HepG2 (cell line): Measurements from ENCODE around the gene MAN2B2. TPM values are rescaled to one million over a fixed set of nuclear protein-coding genes. Genes with fewer than 3 reads are reported as not detected.

ENCODE experiments used
- ATAC-seq: fragments of 200-7000 bp; cut with Tn5 transposase; 3 replicates; pipeline ENCODE4 v1.9.1; 2020; ENCODE audit warnings: mild to moderate bottlenecking, moderate library complexity
- Bru-seq: library from RNA; stranded (reverse); fragments of 400-500 nt; gene quantifications from one replicate; lab custom pipeline; 2021; lab: Mats Ljungman, UMichigan
- BruChase-seq, 2 experiments: library from RNA; stranded (reverse); fragments of 400-500 nt; gene quantifications; one replicate each; lab custom pipeline; 2021; lab: Mats Ljungman, UMichigan
- BruUV-seq: library from RNA; stranded (reverse); fragments of 400-500 nt; replicated peaks from 2 replicates; lab custom pipeline; 2021; lab: Mats Ljungman, UMichigan
- CTCF ChIA-PET: fragments of 300-600 bp; formaldehyde crosslinking; extraction: SDS; loops from one replicate; lab custom pipeline; 2021; ENCODE audit warnings: low total read pairs, inconsistent platforms, low intra/inter-chr PET ratio; lab: Yijun Ruan, JAX
- POLR2A ChIA-PET: fragments of 350-600 bp; sonication (Branson Sonifier 250); formaldehyde crosslinking; loops from one replicate; lab custom pipeline; 2020; ENCODE audit warnings: antibody characterized with exemption, inconsistent platforms; lab: Yijun Ruan, JAX
- DNase-seq: peaks from one replicate; pipeline ENCODE4 v3.0.0-alpha.2; 2015; ENCODE audit warnings: low spot score
- FAIRE-seq: peaks from 3 replicates; lab custom pipeline; 2011; peaks lifted over from hg19 to GRCh38; lab: Jason Lieb, UNC
- H2AFZ ChIP-seq: one replicate; pipeline ENCODE4 v1.6.1; 2011; ENCODE audit warnings: low read length, inconsistent platforms
- H3K27ac ChIP-seq: fragments of 300-600 bp; 3 replicates; pipeline ENCODE4 v1.8.0; 2011; ENCODE audit warnings: mixed run types, mild to moderate bottlenecking, mixed read lengths, low read length, inconsistent platforms; ENCODE audit not compliant: insufficient read depth; ENCODE audit errors: extremely low read length
- H3K27me3 ChIP-seq, 2 experiments: fragments of 200-600 bp in 1 of 2; 2 replicates in 1 of 2; 3 replicates in 1 of 2; pipeline versions ENCODE4 v1.6.0 to v1.8.0; 2011; ENCODE audit warnings: low read length in 2 of 2, mild to moderate bottlenecking in 2 of 2, moderate library complexity in 2 of 2, inconsistent platforms in 1 of 2; ENCODE audit not compliant: insufficient read depth in 2 of 2, control insufficient read depth in 1 of 2
- H3K36me3 ChIP-seq, 2 experiments: fragments of 200-600 bp in 1 of 2; replicated peaks in 1 of 2; 2 replicates in 1 of 2; 3 replicates in 1 of 2; pipeline versions ENCODE4 v1.5.1 to v1.8.0; 2011; ENCODE audit warnings: low read length in 2 of 2, inconsistent platforms in 1 of 2; ENCODE audit not compliant: insufficient read depth in 2 of 2, control insufficient read depth in 1 of 2
- H3K4me1 ChIP-seq: 2 replicates; pipeline ENCODE4 v1.5.1; 2012; ENCODE audit warnings: low read length, inconsistent platforms; ENCODE audit not compliant: insufficient read depth
- H3K4me2 ChIP-seq: 2 replicates; pipeline ENCODE4 v1.6.0; 2011; ENCODE audit warnings: low read depth, low read length, inconsistent platforms
- H3K4me3 ChIP-seq, 3 experiments: fragments of 200-600 bp in 1 of 3; sonication (generic), shearing (Covaris generic) in 1 of 3; replicated peaks in 1 of 3; 2 replicates each; pipeline ENCODE4 v1.5.1; 2011 to 2016; ENCODE audit warnings: low read length in 3 of 3, inconsistent platforms in 2 of 3, low read depth in 2 of 3, mild to moderate bottlenecking in 2 of 3, control low read depth in 1 of 3, mixed read lengths in 1 of 3; ENCODE audit not compliant: insufficient read depth in 1 of 3
- H3K79me2 ChIP-seq: one replicate; pipeline ENCODE4 v1.6.1; 2011; ENCODE audit warnings: low read length, inconsistent platforms; ENCODE audit not compliant: insufficient read depth
- H3K9ac ChIP-seq: 2 replicates; pipeline ENCODE4 v1.6.0; 2011; ENCODE audit warnings: mild to moderate bottlenecking, low read depth, low read length, inconsistent platforms; ENCODE audit not compliant: insufficient read depth
- H3K9me3 ChIP-seq: 2 replicates; pipeline ENCODE4 v1.5.1; 2012; ENCODE audit warnings: mild to moderate bottlenecking, low read length
- H4K20me1 ChIP-seq: 2 replicates; pipeline ENCODE4 v1.6.0; 2011; ENCODE audit warnings: inconsistent platforms, mild to moderate bottlenecking, low read length, moderate library complexity; ENCODE audit not compliant: insufficient read depth
- CENPBD1 ChIP-seq: sonication (generic); formaldehyde crosslinking; IDR thresholded peaks from 2 replicates; pipeline ENCODE4 v1.8.0; 2022; ENCODE audit warnings: missing genetic modification reagents, low read depth, mild to moderate bottlenecking, borderline replicate concordance
- HNF1A ChIP-seq, 2 experiments: sonication (generic) in 1 of 2; formaldehyde crosslinking in 1 of 2; IDR thresholded peaks; 2 replicates each; pipeline versions ENCODE4 v1.4.0 to v1.6.1; 2016 to 2020; ENCODE audit warnings: borderline replicate concordance in 1 of 2, low read depth in 1 of 2, mild to moderate bottlenecking in 1 of 2, missing genetic modification reagents in 1 of 2
- NFKB2 ChIP-seq: sonication (generic); formaldehyde crosslinking; IDR thresholded peaks from 2 replicates; pipeline ENCODE4 v1.4.0; 2020; ENCODE audit warnings: missing genetic modification reagents, borderline replicate concordance
- PRMT3 ChIP-seq: sonication (generic); formaldehyde crosslinking; IDR thresholded peaks from 2 replicates; pipeline ENCODE4 v1.8.1; 2022; ENCODE audit warnings: low read depth, mild to moderate bottlenecking, moderate library complexity, missing genetic modification reagents, borderline replicate concordance
- RORA ChIP-seq: sonication (generic); formaldehyde crosslinking; IDR thresholded peaks from 2 replicates; pipeline ENCODE4 v1.5.0; 2020; ENCODE audit warnings: mild to moderate bottlenecking, missing genetic modification reagents, moderate library complexity
- TAF15 ChIP-seq: fragments of 200-400 bp; formaldehyde crosslinking; IDR thresholded peaks from one replicate; pipeline ENCODE4 v1.6.1; 2018; ENCODE audit warnings: mild to moderate bottlenecking, low read depth, low read length; ENCODE audit not compliant: poor library complexity, severe bottlenecking
- TFDP2 ChIP-seq: sonication (generic); formaldehyde crosslinking; IDR thresholded peaks from 2 replicates; pipeline ENCODE4 v1.4.0; 2020; ENCODE audit warnings: missing genetic modification reagents
- XRCC5 ChIP-seq: fragments of 200-400 bp; formaldehyde crosslinking; optimal IDR thresholded peaks from 2 replicates; pipeline ENCODE3; 2017; ENCODE audit warnings: mild to moderate bottlenecking, low read length
- ZNF430 ChIP-seq: sonication (generic); formaldehyde crosslinking; IDR thresholded peaks from 2 replicates; pipeline ENCODE4 v1.9.0; 2021; ENCODE audit warnings: mild to moderate bottlenecking, missing genetic modification reagents
- WGBS: methylation state at CpG from one replicate; pipeline ENCODE4 v1.1.6; 2017; ENCODE audit warnings: low lambda C conversion rate; 5-methylcytosine and 5-hydroxymethylcytosine counted together
- in situ Hi-C: cut with HindIII; loops from 2 replicates; pipeline ENCODE4 v1.10.0; 2017; ENCODE audit warnings: low pct_unique_long_range_greater_than_20kb; ENCODE audit not compliant: extremely low pct_ligation_motif_present
- intact Hi-C: fragments of 100-400 bp; cut with micrococcal nuclease; formaldehyde crosslinking; loops from one replicate; pipeline ENCODE4 v1.10.0; 2022; ENCODE audit not compliant: unreplicated experiment
- long read RNA-seq, 2 experiments: library from RNA in 1 of 2; library from polyadenylated mRNA in 1 of 2; stranded (forward) in 1 of 2; unstranded in 1 of 2; transcript quantifications; one replicate each; pipeline ENCODE4 v2.0.0, GENCODE V29; 2019 to 2022
- polyA minus RNA-seq, 3 experiments: library from RNA; depleted of rRNA, polyadenylated mRNA; stranded (reverse); fragments of >200 nt; gene quantifications; 2 replicates each; pipeline ENCODE4 v1.2.3, GENCODE V29; 2011; ENCODE audit warnings: low replicate concordance in 1 of 3
- polyA plus RNA-seq, 8 experiments: library from polyadenylated mRNA; depleted of rRNA in 3 of 8; stranded (reverse) in 7 of 8; unstranded in 1 of 8; fragments of >200 nt; fragmentation: Illumina TruSeq in 4 of 8; extraction: Trizol in 4 of 8; gene quantifications; 2 replicates each; pipeline versions ENCODE4 v1.2.1 to v1.2.3, GENCODE V29; 2011 to 2016; ENCODE audit warnings: low read depth in 4 of 8, missing spikeins in 1 of 8, mixed read lengths in 1 of 8; ENCODE audit not compliant: insufficient read depth in 1 of 8
- total RNA-seq, 5 experiments: library from RNA; depleted of rRNA; stranded (reverse); fragments of >200 nt; fragmentation: Illumina TruSeq; extraction: Trizol; gene quantifications; 2 replicates each; pipeline ENCODE4 v1.2.3, GENCODE V29; 2016; ENCODE audit warnings: low read depth in 1 of 5

MAN2B2 gene
- 2.8 and 5.4 TPM in 2 replicates for total RNA-seq (2016; rRNA removed; fragmentation: Illumina TruSeq; extraction: Trizol)
- total RNA-seq (2016; cell fraction: cytosol; rRNA removed; fragmentation: Illumina TruSeq; extraction: Trizol; ENCODE audit: low read depth): 0.62 and 0.71 TPM in 2 replicates
- total RNA-seq (2016; cell fraction: insoluble cytoplasmic fraction; rRNA removed; fragmentation: Illumina TruSeq; extraction: Trizol): 2.0 and 5.4 TPM in 2 replicates
- total RNA-seq (2016; cell fraction: membrane; rRNA removed; fragmentation: Illumina TruSeq; extraction: Trizol): 1.1 and 1.2 TPM in 2 replicates
- total RNA-seq (2016; cell fraction: nucleus; rRNA removed; fragmentation: Illumina TruSeq; extraction: Trizol): 6.3 and 8.0 TPM in 2 replicates
- polyA plus RNA-seq (2011; rRNA removed): 4.8 and 6.4 TPM in 2 replicates
- polyA plus RNA-seq (2011; cell fraction: cytosol; rRNA removed): 4.7 and 6.1 TPM in 2 replicates
- 14.1 and 16.0 TPM in 2 replicates for polyA plus RNA-seq (2011; cell fraction: nucleus; rRNA removed)
- 4.4 and 4.5 TPM in 2 replicates for polyA plus RNA-seq (2012)
- polyA plus RNA-seq (2016; cell fraction: cytosol; fragmentation: Illumina TruSeq; extraction: Trizol; ENCODE audit: low read depth): 0.44 TPM in 2 replicates
- polyA plus RNA-seq (2016; cell fraction: insoluble cytoplasmic fraction; fragmentation: Illumina TruSeq; extraction: Trizol; ENCODE audit: low read depth): 2.4 and 3.0 TPM in 2 replicates
- 0.70 and 0.92 TPM in 2 replicates for polyA plus RNA-seq (2016; cell fraction: membrane; fragmentation: Illumina TruSeq; extraction: Trizol; ENCODE audit: low read depth)
- polyA plus RNA-seq (2016; cell fraction: nucleus; fragmentation: Illumina TruSeq; extraction: Trizol; ENCODE audit: insufficient read depth, low read depth): 14.4 and 14.5 TPM in 2 replicates
- polyA minus RNA-seq (2011; rRNA and poly(A)+ RNA removed; ENCODE audit: low replicate concordance): 9.0 and 18.8 TPM in 2 replicates
- polyA minus RNA-seq (2011; cell fraction: cytosol; rRNA and poly(A)+ RNA removed): 7.6 and 8.0 TPM in 2 replicates
- polyA minus RNA-seq (2011; cell fraction: nucleus; rRNA and poly(A)+ RNA removed): 5.0 and 6.2 TPM in 2 replicates
- Bru-seq, nascent RNA: percentile 43 among the genes with signal in this experiment
- percentile 55 among the genes with signal in this experiment for BruChase-seq, experiment 1, labeled RNA remaining after a 6-hour chase
- BruChase-seq, experiment 2, labeled RNA remaining after a 2-hour chase: percentile 45 among the genes with signal in this experiment
- long read RNA-seq, experiment 1, full-length matches to known transcripts: 1 of 4 reads
- long read RNA-seq, experiment 1, partial matches to known transcripts: 3 of 4 reads
- long read RNA-seq, experiment 1, other reads (novel, unspliced or antisense): 0 of 4 reads
- long read RNA-seq, experiment 2, full-length matches to known transcripts: 5 of 25 reads
- long read RNA-seq, experiment 2, partial matches to known transcripts: 9 of 25 reads
- long read RNA-seq, experiment 2, other reads (novel, unspliced or antisense): 11 of 25 reads

- Histone ChIP-seq H3K79me2 (no peaks in the 10 kb centered on the region), H3K36me3 (peaks cover 7 to 14% of the 10 kb centered on the region in 2 experiments; a peak in 3 of 5 replicates), H4K20me1 (no peaks in the 10 kb centered on the region), H2AFZ (peak within 1 kb of the TSS; percentile 45), H3K4me2 (peak within 1 kb of the TSS; percentile 98), H3K27me3 (peaks cover 2 to 27% of the 10 kb centered on the region in 2 experiments; a peak in 3 of 5 replicates), H3K9ac (peak within 1 kb of the TSS; percentile 77), H3K4me1 (peaks cover 21% of the 10 kb centered on the region), H3K9me3 (peaks cover 4% of the 10 kb centered on the region; the same call in 1 of the 2 replicates), H3K4me3 (peak within 1 kb of the TSS; percentile 87 to 98 (median 88)), H3K27ac (peak within 1 kb of the TSS; percentile 30)
- POLR2A ChIA-PET: interaction anchor here (0.6 to 1.8 kb wide), 11 partner anchors 8 to 244 kb away, joined by 3 to 11 read pairs (median 4); partner anchors contain the start of gene MRFAP1
- BruUV-seq: no TSS peak
- 0% methylated on average over 13 of the region's 62 CpGs for WGBS
- in situ Hi-C loops: loop anchor here (25.0 kb wide), 1 partner anchor 338 kb away; no protein-coding TSS in a partner anchor
- CTCF ChIA-PET: no interaction called here
- intact Hi-C loops: no loop called here
- DNase-seq (peak; percentile 66), ATAC-seq (peak; percentile 95), FAIRE-seq (no peak)
- peak; percentile 68; the same call in 1 of the 2 replicates for TF ChIP-seq TFDP2 (CRISPR knock-in tag)
- TF ChIP-seq CENPBD1 (CRISPR knock-in tag): no peak
- 0 out of 2 replicates have a peak, but pooled peaks have one; percentile 75 for TF ChIP-seq NFKB2 (CRISPR knock-in tag)
- TF ChIP-seq ZNF430 (CRISPR knock-in tag): no peak
- no peak for TF ChIP-seq PRMT3
- TF ChIP-seq RORA (CRISPR knock-in tag): no peak
- no peak for TF ChIP-seq XRCC5
- no peak for TF ChIP-seq HNF1A (IDR thresholded peaks at IDR 0.05; ENCODE audit: low read depth)
- TF ChIP-seq HNF1A (CRISPR knock-in tag; IDR thresholded peaks at IDR 0.05; ENCODE audit: borderline replicate concordance): 0 out of 2 replicates have a peak, but pooled peaks have one; percentile 6
- TF ChIP-seq TAF15: no peak
Observed at GRCh38 chr4:6574747-6575502, at the start of gene MAN2B2. TSS of gene MAN2B2 (plus strand) at chr4:6575189. CDS start at chr4:6575211, 22 bp downstream.
